NCI-H526 treated with DMSO at 0.1 percent for 48 hours (cell line): ENCODE results near the gene MICAL3.

Experiments
- DNase-seq: peaks from one replicate; lab custom pipeline; 2025; lab: John Stamatoyannopoulos, UW

Gene MICAL3

DNA sequence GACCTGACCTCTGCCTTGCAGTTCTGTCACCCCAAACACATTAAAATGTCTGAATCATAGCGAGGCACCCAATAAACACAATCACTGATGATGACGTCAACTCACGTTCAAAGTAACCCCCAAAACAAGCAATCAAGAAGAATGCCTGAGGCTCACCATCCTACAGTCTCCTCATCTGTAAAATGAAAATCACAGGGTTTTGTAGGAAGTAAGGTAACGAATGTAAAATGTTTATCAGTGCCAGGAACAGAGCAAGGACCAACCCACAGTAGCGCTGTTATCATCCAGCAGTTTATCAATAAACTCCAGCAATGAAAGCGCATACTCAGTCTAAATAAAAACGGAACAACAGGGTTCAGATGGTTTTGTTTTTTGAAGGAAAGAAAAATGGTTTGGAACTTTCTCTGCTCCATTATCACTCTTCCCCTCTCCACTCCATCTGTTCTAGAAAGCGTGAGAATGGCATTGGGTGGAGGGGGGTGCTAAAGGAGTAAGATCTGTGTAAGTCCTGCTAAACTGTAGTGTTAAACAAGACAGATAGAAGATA, 110.5 kb downstream of the MICAL3 start:
- no peak for DNase-seq

- DNase-seq, result no peak
Observed at GRCh38 chr22:17912945-17913721, 111.2 kb downstream of the MICAL3 start.

DNA sequence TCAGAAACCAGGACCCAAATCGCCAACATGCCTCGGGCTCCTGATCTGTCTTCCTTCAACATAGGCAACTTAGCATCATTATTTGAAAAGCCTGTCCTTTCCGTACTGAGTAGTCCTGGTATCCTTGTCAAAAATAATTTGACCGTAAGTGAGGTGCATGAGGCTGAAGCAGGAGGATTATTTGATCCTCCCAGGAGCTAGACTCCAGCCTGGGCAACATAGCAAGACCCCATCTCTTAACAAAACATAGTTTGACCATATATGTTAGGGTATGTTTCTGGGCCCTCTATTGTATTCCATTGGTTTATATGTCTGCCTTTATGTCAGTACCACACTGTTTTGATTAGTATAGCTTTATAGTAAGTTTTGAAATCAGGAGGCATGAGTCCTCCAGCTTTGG, 112.5 kb downstream of the MICAL3 start:
- no peak for DNase-seq

- DNase-seq, result no peak
Observed at GRCh38 chr22:17911312-17911705, 113.1 kb downstream of the MICAL3 start.

- no peak for DNase-seq
Observed at GRCh38 chr22:17910561-17911311, 113.6 kb downstream of the MICAL3 start.

DNA sequence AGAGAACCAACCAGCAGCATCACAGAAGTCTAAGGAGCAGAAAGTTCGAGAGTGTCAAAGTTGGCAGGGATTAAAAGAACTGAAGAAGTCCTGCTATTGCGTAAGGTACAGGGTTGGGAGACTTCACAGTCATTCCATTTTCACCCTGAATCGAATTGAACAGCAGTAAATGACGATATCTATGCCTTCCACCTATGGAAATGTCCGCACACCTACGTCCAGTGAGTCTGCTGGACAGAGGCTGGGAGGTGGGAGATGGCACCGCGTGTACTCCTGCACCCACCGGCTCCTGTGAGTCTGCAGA, 116.7 kb downstream of the MICAL3 start:
- no peak for DNase-seq

DNA sequence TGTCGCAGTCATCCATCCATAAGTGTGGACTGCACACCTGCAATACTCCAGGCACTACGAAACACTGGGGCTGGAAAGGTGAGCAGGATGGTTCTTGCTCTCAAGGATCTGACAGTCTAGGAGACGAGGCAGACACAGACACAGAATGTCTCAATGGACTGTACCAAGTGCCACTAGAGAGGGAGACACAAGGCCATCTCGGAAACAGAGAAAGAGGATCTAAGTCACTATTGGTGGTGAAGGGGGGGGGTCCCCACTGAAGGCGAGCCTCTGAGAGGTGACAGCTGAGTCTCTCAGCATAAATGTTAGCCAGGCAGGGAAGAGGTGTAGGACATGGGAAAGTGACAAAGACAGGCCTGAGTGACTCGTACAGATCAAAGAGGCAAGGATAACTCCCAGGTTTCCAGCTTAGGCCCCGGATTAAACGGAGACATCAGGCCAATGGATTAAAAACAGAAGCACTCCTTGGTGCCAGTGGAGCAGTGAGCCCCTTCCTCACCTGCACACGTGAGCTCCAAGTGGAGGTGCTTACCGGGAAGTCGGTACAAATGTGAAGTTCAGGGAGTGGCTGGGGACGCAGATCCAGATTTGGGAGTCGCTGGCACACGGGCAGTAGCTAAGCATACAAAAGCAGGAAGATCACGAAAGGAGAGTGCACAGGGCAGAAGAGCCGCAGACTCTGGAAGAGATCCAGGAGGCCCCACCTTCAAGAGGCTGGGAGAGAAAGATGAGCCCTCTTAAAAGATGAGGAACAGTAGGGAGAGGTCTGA, 117.2 kb downstream of the MICAL3 start:
- no peak for DNase-seq

GRCh38 chr22:17905445-17905844, 118.9 kb downstream of the MICAL3 start:
- no peak for DNase-seq

- DNase-seq, result no peak
Observed at GRCh38 chr22:17903564-17904295, 120.6 kb downstream of the MICAL3 start.

DNA sequence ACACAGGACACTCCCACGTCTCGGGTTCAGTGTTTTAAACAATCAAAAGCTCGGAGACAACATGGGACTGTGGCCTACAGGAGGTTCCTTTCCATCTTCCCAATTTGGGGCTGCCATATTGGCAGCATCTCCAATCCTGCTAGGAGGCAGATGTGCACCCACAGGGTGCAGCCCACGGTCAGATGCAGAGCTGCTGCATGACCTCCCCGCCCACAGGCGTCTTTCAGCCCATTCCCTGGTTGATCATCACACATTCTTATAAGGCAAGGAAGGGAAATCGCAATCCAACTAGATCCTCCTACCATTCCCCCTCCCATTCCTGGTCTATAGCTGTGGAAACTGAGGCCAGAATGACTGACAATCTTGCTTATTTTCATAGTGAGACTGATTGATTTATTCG, 121.4 kb downstream of the MICAL3 start:
- no peak for DNase-seq

DNA sequence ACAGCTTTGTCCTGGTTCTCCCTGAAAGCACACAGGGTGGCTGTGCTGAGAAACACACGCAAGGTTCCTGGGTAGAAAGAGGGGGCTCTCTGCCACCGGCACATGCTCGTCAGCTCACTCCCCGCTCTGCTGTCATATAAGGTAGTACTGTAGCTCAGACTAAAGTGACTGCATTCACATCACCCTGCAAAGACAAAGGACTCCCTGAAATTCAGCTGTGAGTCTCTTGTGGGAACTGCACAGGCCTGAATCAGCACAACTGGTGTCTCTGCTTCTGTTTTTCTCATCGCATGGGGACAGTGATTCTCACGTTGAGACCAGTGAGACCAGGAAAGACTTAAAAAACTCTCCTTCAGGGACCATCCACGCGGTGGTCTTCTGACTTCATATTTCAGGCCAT, 126.0 kb downstream of the MICAL3 start:
- no peak for DNase-seq

DNA sequence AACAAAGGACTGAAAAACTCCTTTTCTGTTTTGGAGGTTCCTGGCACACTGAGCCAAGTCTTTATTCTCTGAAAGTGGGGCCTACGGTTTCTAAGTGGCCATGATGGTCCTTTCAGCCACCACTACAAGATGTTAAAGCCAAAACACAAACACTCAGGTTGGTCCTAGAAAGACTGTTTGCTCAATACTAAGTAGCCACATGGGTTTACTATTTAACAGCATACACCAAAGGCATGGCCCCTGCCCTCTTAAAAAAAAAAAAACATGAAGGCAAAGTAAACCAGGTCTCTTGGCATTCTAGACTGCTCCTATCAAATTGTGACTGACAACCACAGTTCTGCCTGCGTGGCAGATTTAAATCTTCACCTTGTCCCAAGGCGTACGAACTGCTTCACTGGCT, 126.5 kb downstream of the MICAL3 start:
- DNase-seq, result no peak

DNA sequence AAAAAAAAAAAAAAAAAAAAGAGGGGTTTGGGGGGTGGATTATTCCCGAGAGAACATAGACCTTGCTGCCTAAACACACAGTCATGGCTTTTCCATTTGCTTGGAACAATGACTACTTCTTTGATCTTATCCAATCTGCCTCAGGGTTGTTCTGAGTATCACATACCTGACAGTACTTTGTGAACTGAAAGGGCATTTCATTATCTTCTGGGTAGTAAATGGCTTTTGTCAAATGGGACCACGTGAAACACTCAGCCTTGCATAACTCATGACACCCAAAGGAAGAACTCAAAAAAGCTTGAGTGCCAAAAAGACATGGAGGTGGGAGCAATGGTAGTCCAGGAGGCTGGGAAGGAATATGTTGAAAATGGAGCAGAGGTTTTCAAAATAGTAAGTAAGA, 126.9 kb downstream of the MICAL3 start:
- DNase-seq, result no peak

DNA sequence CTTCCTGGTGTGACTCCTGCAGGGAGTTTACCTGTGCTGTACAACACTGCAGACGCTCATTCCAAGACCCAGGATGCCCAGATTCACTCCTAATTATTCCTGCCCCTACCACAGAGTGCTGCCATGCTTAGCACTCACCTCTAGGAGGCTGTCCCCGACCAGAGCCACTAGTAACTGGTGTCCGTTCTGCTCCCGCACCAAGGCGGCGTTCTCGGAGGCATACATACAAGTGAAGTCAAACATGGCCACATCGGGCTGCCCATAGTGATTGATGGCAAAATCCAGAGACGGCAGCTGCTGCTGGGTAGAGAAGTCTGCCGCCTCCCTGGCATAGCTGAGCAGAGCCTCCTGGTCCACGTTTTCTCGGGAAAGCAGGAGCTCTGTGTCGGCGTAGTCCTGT, 127.8 kb downstream of the MICAL3 start:
- no peak for DNase-seq

DNA sequence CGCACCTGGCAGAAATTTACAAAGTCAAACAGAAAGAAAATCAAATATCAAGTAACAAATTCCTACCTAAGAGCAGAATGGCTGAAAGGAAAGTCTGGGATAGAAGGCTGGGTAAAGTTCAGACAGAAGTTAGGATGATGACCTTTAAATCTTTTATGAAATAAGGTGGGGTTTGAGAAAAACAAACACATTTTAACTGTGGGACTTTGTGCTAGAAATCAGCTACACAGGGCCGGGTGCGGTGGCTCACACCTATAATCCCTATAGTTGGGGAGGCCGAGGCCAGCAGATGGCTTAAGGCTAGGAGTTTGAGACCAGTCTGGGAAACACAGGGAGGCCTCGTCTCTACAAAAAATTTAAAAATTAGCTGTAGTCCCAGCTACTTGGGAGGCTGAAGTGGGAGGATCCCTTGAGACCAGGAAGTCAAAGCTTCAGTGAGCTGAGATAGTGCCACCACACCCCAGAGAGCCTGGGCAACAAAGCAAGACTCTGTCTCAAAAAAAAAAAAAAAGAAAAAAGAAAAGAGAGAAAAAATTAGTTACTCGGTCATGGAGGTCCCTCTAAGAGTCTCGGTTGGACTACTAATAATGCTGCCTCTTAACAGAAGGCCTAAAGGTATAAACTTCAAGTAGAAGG, 130.3 kb downstream of the MICAL3 start:
- no peak for DNase-seq

DNA sequence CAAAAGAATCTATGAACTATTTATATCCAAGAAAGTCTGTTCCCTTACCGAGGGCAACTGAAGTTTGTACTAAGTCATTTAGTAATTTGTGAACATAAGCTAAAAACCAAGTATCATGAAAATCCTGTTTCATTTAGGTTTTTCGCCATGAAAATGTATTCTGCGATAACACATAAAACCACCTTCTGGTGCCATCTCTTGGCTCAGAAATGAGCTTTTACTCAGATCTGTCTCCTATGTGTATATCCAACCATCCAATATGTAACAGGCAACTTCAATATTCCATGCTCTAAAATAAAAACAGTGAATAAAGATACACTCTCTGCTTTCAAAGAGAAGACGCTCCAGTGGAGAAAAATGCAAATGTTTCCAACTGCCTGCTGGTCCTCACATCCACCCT, 132.0 kb downstream of the MICAL3 start:
- peak; percentile 10 for DNase-seq

DNA sequence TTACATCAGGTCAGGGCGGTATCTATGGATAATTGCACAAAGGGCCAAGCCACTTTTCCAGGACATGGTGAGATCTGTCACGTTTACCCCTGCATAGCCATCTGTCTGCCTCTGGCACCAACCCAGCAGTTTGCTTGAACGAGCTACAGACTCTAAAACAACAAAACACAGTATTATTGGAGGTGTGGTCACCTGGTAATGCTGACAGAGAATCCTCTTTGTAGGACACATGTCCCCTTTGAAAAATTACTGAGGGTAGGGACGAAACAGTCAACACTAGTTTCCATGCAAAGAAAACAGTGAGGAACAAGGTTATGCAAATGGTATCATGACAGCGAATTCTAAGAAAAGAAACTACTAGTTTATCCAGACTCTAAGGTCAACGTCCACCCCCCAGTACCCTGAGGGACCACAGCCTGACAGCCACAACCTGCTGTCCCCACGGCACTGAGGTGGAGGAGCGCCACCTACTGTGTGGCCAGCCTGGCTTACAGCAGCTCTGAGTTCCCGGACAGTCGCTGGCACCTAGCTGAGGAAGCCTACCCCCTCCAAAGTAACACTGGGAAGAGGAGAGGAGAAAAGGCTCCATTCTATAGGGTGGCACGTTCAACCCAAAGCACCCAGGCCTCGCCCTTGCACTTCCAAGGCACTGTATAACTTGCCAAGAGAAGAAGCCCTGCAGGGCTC, 132.7 kb downstream of the MICAL3 start:
- DNase-seq, result no peak

- DNase-seq, result no peak
Observed at GRCh38 chr22:17890892-17891291, 133.5 kb downstream of the MICAL3 start.

- DNase-seq, result no peak
Observed at GRCh38 chr22:17890245-17890671, 134.1 kb downstream of the MICAL3 start.

DNA sequence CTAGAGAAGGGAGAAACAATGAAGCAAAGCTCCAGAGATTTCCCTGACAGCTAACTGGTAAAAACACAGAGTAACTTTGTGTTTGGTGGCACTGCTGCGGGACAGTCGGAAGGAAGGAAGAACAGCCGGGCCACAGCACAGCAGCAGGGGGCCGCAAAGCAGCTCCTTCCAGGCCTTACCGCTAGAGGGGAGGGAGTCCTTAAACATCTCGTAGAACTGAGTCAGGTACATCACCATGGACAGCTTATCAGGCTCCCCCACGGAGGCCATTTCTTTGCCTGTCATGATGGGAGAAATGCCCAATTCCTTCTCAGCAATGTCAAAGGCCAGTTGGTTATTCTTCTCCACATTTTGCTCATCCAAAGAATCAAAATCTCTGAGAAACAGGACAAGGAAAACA, 135.5 kb downstream of the MICAL3 start:
- no peak for DNase-seq

GRCh38 chr22:17888439-17888838, 135.9 kb downstream of the MICAL3 start:
- DNase-seq, result no peak
